Heart left ventricle (tissue), 16 donors: ENCODE measurements around the gene IZUMO1R. TPM values are rescaled to one million over a fixed set of nuclear protein-coding genes. Genes with fewer than 3 reads are reported as not detected.

ENCODE experiments used
- ATAC-seq, 4 donors: fragments of 200-7000 bp; cut with Tn5 transposase; one replicate each; pipeline ENCODE4 v1.9.1; 2020 to 2022; ENCODE audit warnings: moderate library complexity in 4 of 4, mild to moderate bottlenecking in 3 of 4, moderate number of reproducible peaks in 1 of 4
- DNase-seq, 5 donors: peaks; one replicate each; pipeline ENCODE4 v3.0.0-alpha.2; 2020
- H3K27ac ChIP-seq, 12 donors: fragments of 200-600 bp; sonication (generic) in 4 of 12; one replicate each; pipeline versions ENCODE4 v1.5.0 to v1.8.0; 2016 to 2022; ENCODE audit warnings: mild to moderate bottlenecking in 2 of 12
- H3K27me3 ChIP-seq, 9 donors: fragments of 200-600 bp; sonication (generic) in 2 of 9; one replicate each; pipeline versions ENCODE4 v1.5.1 to v1.8.0; 2016 to 2022; ENCODE audit warnings: mild to moderate bottlenecking in 3 of 9
- H3K36me3 ChIP-seq, 9 donors: fragments of 200-600 bp; sonication (generic) in 2 of 9; one replicate each; pipeline versions ENCODE4 v1.5.0 to v1.8.0; 2018 to 2022; ENCODE audit warnings: mild to moderate bottlenecking in 2 of 9
- H3K4me1 ChIP-seq, 12 donors: fragments of 200-600 bp; sonication (generic) in 4 of 12; one replicate each; pipeline versions ENCODE4 v1.5.0 to v1.8.0; 2016 to 2022; ENCODE audit warnings: mild to moderate bottlenecking in 3 of 12
- H3K4me3 ChIP-seq, 12 donors: fragments of 200-600 bp; sonication (generic) in 4 of 12; one replicate each; pipeline versions ENCODE4 v1.5.0 to v1.8.0; 2017 to 2022; ENCODE audit warnings: mild to moderate bottlenecking in 9 of 12, moderate library complexity in 4 of 12
- H3K9me3 ChIP-seq, 12 donors: fragments of 200-600 bp; sonication (generic) in 4 of 12; one replicate each; pipeline versions ENCODE4 v1.5.0 to v1.8.0; 2016 to 2022; ENCODE audit warnings: mild to moderate bottlenecking in 1 of 12
- CTCF ChIP-seq, 12 donors: fragments of 200-600 bp; sonication (generic) in 4 of 12; IDR thresholded peaks; one replicate each; pipeline versions ENCODE4 v1.5.0 to v1.8.0; 2018 to 2022; ENCODE audit warnings: antibody characterized with exemption in 12 of 12, mild to moderate bottlenecking in 5 of 12
- POLR2A ChIP-seq, 2 donors: fragments of 450-650 bp; IDR thresholded peaks; one replicate each; pipeline ENCODE4 v1.6.1; 2017; ENCODE audit warnings: antibody characterized with exemption in 2 of 2, mild to moderate bottlenecking in 2 of 2, moderate library complexity in 2 of 2
- whole genome bisulfite sequencing, 4 donors: extraction: QIAGEN DNeasy Blood & Tissue Kit in 2 of 4; methylation state at CpG; one replicate each; pipeline versions ENCODE4 v1.1.5 to v1.1.7; 2013 to 2018; 5-methylcytosine and 5-hydroxymethylcytosine counted together
- intact Hi-C, 10 donors: fragments of 100-400 bp; cut with DNase I; formaldehyde crosslinking; loops; one replicate each; pipeline versions ENCODE4 v1.11.1 to v1.14.2; 2022
- polyA plus RNA-seq, 2 donors: library from polyadenylated mRNA; stranded (reverse); fragments of 200-250 nt; gene quantifications; one replicate each; pipeline ENCODE4 v1.2.3, GENCODE V29; 2013
- total RNA-seq, 9 donors: library from RNA; depleted of rRNA in 2 of 9; stranded (reverse); fragments of >200 nt in 2 of 9; fragmentation: NEBNext Ultra II Directional in 3 of 9; extraction: Animal tissue kit (Norgen Biotek cat#: 25700) in 3 of 9; gene quantifications; one replicate each; pipeline versions ENCODE4 v1.1.0 to v1.2.4, GENCODE V29; 2016 to 2023
- donor health status: ischemic (EF 13 %, LVEDD 7.1; RV severe dilation, severe dysfunction).
- donor health status: healthy with polysubstance abuse.
- donor health status: DM: no; HTN: yes; CAD: no.
- donor health status: DM: no; HTN: no; CAD: no.
- donor health status: ischemic (EF 25% LVEDD 6.9; RV normal size, moderate dysfunction).
- donor health status: ischemic (EF 25% LVEDD 5.7; RV mildly dilated, moderate dysfunction).
- donor health status: healthy.
- donor health status: DM: yes; HTN: yes; CAD: no.
- donor health status: ischemic (EF 35%, LVEDD 5.7; RV mildly dilated, moderate dysfunction).
- donor health status: nonischemic (EF 11% LVEDD 7.7; RV severe dilation, severe dysfunction).
- donor health status: DM: yes; HTN: yes; CAD: no.
- donor health status: PGD.
- donor health status: ischemic (EF 29% LVEDD 5.4; RV normal size, mild dysfunction).
- donor health status: nonischemic (EF 23%, LVEDD 6.1; RV moderate dilation, normal function).

Gene IZUMO1R
- total and polyA plus RNA-seq, 11 donors, result not detected

GRCh38 chr11:94325681-94326080 is 21.3 kb downstream of the IZUMO1R start:
- no peak for TF ChIP-seq CTCF (IDR thresholded peaks at IDR 0.05)
- TF ChIP-seq POLR2A (IDR thresholded peaks at IDR 0.05), result no peak
- DNase-seq, result no peak
- intact Hi-C loops, result no loop called here
- H3K27ac ChIP-seq, result no peak overlapping the region
- H3K36me3 ChIP-seq, result no peaks in the 10 kb centered on the region
- H3K4me1 ChIP-seq, result no peaks in the 10 kb centered on the region
- no peak for ATAC-seq
- H3K27me3 ChIP-seq, result no peaks in the 10 kb centered on the region
- H3K9me3 ChIP-seq, result peaks cover 0 to 14% (median 0%) of the 10 kb centered on the region in 12 donors
- no peak overlapping the region for H3K4me3 ChIP-seq
- WGBS, 4 donors, result 4 to 29% (median 15%) methylated on average over 1 of the region's 1 CpG

GRCh38 chr11:94326947-94327346 is 22.6 kb downstream of the IZUMO1R start:
- Histone ChIP-seq H3K4me3 (no peak overlapping the region), H3K4me1 (no peaks in the 10 kb centered on the region), H3K36me3 (no peaks in the 10 kb centered on the region), H3K27me3 (no peaks in the 10 kb centered on the region), H3K9me3 (peaks cover 0 to 14% (median 0%) of the 10 kb centered on the region in 12 donors), H3K27ac (no peak overlapping the region)
- DNase-seq (no peak), ATAC-seq (no peak)
- 33 to 56% (median 48%) methylated on average over 3 of the region's 3 CpGs for WGBS, 4 donors
- TF ChIP-seq POLR2A (IDR thresholded peaks at IDR 0.05) (no peak), CTCF (IDR thresholded peaks at IDR 0.05) (no peak)
- intact Hi-C loops, result no loop called here

- ATAC-seq (peak in 1 of 4 donors; percentile 46), DNase-seq (no peak)
- WGBS, 4 donors, result 68 to 75% (median 73%) methylated on average over 6 of the region's 6 CpGs
- H3K36me3 ChIP-seq, result no peaks in the 10 kb centered on the region
- H3K4me3 ChIP-seq, result no peak overlapping the region
- H3K27ac ChIP-seq, result no peak overlapping the region
- intact Hi-C loops, result no loop called here
- H3K4me1 ChIP-seq, result no peaks in the 10 kb centered on the region
- H3K9me3 ChIP-seq, result peaks cover 0 to 14% (median 0%) of the 10 kb centered on the region in 12 donors
- H3K27me3 ChIP-seq, result no peaks in the 10 kb centered on the region
- TF ChIP-seq CTCF (IDR thresholded peaks at IDR 0.05) (no peak), POLR2A (IDR thresholded peaks at IDR 0.05) (no peak)
These were observed 24.3 kb downstream of the IZUMO1R start for GRCh38 chr11:94328587-94329080.

- Histone ChIP-seq H3K4me1 (no peaks in the 10 kb centered on the region), H3K27ac (no peak overlapping the region), H3K4me3 (no peak overlapping the region), H3K27me3 (no peaks in the 10 kb centered on the region), H3K36me3 (no peaks in the 10 kb centered on the region), H3K9me3 (peaks cover 0 to 14% (median 0%) of the 10 kb centered on the region in 12 donors)
- no peak for ATAC-seq
- TF ChIP-seq CTCF (IDR thresholded peaks at IDR 0.05) (no peak), POLR2A (IDR thresholded peaks at IDR 0.05) (no peak)
- WGBS, 4 donors, result 82 to 91% (median 89%) methylated on average over 3 of the region's 3 CpGs
- DNase-seq, result no peak
- intact Hi-C loops, result no loop called here
These were observed 25.1 kb downstream of the IZUMO1R start for GRCh38 chr11:94329501-94329900.
